ENCODE data around the gene SUFU.

The SUFU gene

GRCh38 chr10:102550636-102551210 lies 47.0 kb downstream of the SUFU start:
- Histone ChIP-seq H3K4me3 (no peak overlapping the region), H3K27ac (no peak overlapping the region)
- TF ChIP-seq CTCF (IDR thresholded peaks at IDR 0.05): no peak

GRCh38 chr10:102552533-102552932 lies 48.8 kb downstream of the SUFU start:
- Histone ChIP-seq H3K4me3 (no peak overlapping the region), H3K27ac (no peak overlapping the region)
- DNase-seq (ENCODE audit: low spot score): no peak
- TF ChIP-seq CTCF (IDR thresholded peaks at IDR 0.05): no peak

More at GRCh38 chr10:102550636-102551210, 47.0 kb downstream of the SUFU start:
- DNase-seq (ENCODE audit: low spot score): no peak

GRCh38 chr10:102553771-102554170 lies 50.0 kb downstream of the SUFU start:
- Histone ChIP-seq H3K4me3 (no peak overlapping the region), H3K27ac (no peak overlapping the region)
- no peak for TF ChIP-seq CTCF (IDR thresholded peaks at IDR 0.05)
- no peak for DNase-seq (ENCODE audit: low spot score)

- DNase-seq (ENCODE audit: low spot score): no peak
- Histone ChIP-seq H3K27ac (no peak overlapping the region), H3K4me3 (no peak overlapping the region)
- no peak for TF ChIP-seq CTCF (IDR thresholded peaks at IDR 0.05)
Measured at GRCh38 chr10:102554531-102554930, 50.8 kb downstream of the SUFU start.

- Histone ChIP-seq H3K4me3 (no peak overlapping the region), H3K27ac (no peak overlapping the region)
- no peak for DNase-seq (ENCODE audit: low spot score)
- TF ChIP-seq CTCF (IDR thresholded peaks at IDR 0.05): no peak
Measured at GRCh38 chr10:102555781-102556328, 52.1 kb downstream of the SUFU start.

GRCh38 chr10:102557569-102557968 lies 53.8 kb downstream of the SUFU start:
- DNase-seq (ENCODE audit: low spot score): no peak
- Histone ChIP-seq H3K4me3 (no peak overlapping the region), H3K27ac (no peak overlapping the region)
- TF ChIP-seq CTCF (IDR thresholded peaks at IDR 0.05): no peak

GRCh38 chr10:102559764-102560163 lies 56.0 kb downstream of the SUFU start:
- Histone ChIP-seq H3K27ac (no peak overlapping the region), H3K4me3 (no peak overlapping the region)
- DNase-seq (ENCODE audit: low spot score): no peak
- no peak for TF ChIP-seq CTCF (IDR thresholded peaks at IDR 0.05)
